ENCODE data around the gene MORC4.

The MORC4 gene

DNA sequence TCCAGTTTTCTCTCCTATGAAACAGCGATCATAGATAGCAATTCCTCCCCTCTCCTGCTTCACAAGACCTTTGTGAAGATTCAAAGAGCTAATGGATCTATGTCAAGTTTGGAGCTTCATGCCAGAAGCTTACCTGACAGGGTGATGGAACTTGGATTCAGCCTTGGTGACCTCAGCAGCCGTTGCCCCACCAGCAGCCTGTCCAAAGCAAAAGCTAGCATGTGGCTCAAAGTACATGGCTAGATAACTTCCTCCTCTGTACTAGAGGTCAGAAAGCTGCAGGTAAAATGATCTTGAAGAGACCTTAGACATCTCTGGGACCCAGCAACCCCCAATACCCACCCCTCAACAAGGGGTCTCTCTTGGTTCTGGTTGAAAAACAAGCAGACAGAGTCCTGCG lies 98.7 kb downstream of the MORC4 start:
- DNase-seq (ENCODE audit: low read depth): no peak

GRCh38 chrX:106899841-106900240 lies 100.2 kb downstream of the MORC4 start:
- in situ Hi-C loops (cut with HindIII; ENCODE audit: low sequenced_read_pairs): no loop called here
- no peak overlapping the region for H3K4me3 ChIP-seq (ENCODE audit: low read depth, low read length)
- no peak for DNase-seq (ENCODE audit: low read depth)
- TF ChIP-seq CTCF (IDR thresholded peaks at IDR 0.05; ENCODE audit: low read depth, low read length, missing control alignments): no peak

More for the DNA sequence above, 98.7 kb downstream of the MORC4 start:
- H3K4me3 ChIP-seq (ENCODE audit: low read depth, low read length): no peak overlapping the region
- TF ChIP-seq CTCF (IDR thresholded peaks at IDR 0.05; ENCODE audit: low read depth, low read length, missing control alignments): no peak
- in situ Hi-C loops (cut with HindIII; ENCODE audit: low sequenced_read_pairs): no loop called here

DNA sequence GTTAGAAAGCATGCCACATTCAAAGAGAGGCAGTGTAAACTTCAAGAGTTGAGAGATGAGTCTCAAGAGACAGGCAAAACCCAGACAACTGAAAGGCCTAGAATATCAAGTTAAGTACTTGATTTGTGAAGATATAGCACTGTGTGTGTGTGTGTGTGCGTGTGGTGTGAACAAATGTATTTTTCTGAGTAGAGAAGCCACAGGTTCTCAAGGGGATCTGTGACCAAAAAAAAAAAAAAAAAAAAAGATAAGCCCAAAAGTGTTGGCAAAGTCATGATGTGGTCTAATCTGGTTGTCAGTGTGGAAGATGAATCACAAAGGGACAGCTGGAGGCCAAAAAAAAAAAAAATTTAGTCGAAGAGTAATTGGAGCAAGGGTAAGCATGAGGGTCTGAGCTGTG lies 100.7 kb downstream of the MORC4 start:
- no peak for DNase-seq (ENCODE audit: low read depth)
- no peak for TF ChIP-seq CTCF (IDR thresholded peaks at IDR 0.05; ENCODE audit: low read depth, low read length, missing control alignments)
- H3K4me3 ChIP-seq (ENCODE audit: low read depth, low read length): no peak overlapping the region
- in situ Hi-C loops (cut with HindIII; ENCODE audit: low sequenced_read_pairs): no loop called here

DNA sequence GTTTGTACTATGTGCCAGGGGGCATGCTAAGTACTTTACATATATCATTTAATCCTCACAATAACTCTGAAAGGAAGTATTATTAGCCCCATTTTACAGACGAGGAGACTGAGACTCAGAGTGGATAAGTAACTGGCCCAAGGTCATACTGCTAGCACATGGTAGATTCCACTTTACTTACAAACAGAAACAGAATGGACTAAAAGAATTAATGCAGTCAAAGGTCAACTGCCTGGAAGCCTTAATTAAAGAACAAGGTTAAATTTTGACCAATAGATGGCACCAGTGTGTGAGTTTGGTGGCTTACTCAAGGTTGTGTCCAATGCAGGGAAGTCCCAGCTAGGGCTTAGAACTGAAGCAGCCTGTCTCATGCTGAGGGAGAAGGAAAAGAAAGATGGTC lies 101.5 kb downstream of the MORC4 start:
- DNase-seq (ENCODE audit: low read depth): peak; percentile 24

GRCh38 chrX:106897259-106897658 lies 102.8 kb downstream of the MORC4 start:
- no peak overlapping the region for H3K4me3 ChIP-seq (ENCODE audit: low read depth, low read length)
- in situ Hi-C loops (cut with HindIII; ENCODE audit: low sequenced_read_pairs): no loop called here
- TF ChIP-seq CTCF (IDR thresholded peaks at IDR 0.05; ENCODE audit: low read depth, low read length, missing control alignments): no peak
- DNase-seq (ENCODE audit: low read depth): no peak

More for the DNA sequence above, 101.5 kb downstream of the MORC4 start:
- TF ChIP-seq CTCF (IDR thresholded peaks at IDR 0.05; ENCODE audit: low read depth, low read length, missing control alignments): peak; percentile 29
- H3K4me3 ChIP-seq (ENCODE audit: low read depth, low read length): no peak overlapping the region
- in situ Hi-C loops (cut with HindIII; ENCODE audit: low sequenced_read_pairs): no loop called here

DNA sequence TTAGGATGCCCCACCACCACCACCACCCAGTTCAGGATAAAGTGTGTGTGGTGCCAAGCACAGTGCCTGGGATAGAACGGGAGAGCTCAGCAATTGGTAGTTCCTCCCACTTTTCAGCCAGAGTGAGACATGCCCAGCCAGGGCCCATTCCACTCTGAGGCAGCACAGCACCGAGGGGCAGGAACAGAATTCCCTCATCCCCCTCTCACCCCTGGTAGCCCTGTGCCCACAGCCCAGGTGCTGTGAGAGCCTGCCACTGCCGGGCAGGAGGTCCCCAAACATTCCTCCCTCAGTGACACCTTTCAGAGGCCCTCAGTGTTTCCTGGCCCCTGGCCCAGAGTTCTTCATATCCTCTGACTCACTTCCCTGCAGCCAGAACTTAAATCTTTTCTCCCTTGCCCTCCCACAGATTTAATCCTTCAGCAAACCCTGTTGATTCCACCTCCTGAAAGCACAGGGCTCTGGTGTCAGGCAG lies 105.0 kb downstream of the MORC4 start:
- H3K4me3 ChIP-seq (ENCODE audit: low read depth, low read length): no peak overlapping the region
- no peak for TF ChIP-seq CTCF (IDR thresholded peaks at IDR 0.05; ENCODE audit: low read depth, low read length, missing control alignments)
- DNase-seq (ENCODE audit: low read depth): peak; percentile 39
- in situ Hi-C loops (cut with HindIII; ENCODE audit: low sequenced_read_pairs): no loop called here

All from astrocyte of the cerebellum (primary cell).